Measurements from ENCODE around the gene CDK1.

DNA sequence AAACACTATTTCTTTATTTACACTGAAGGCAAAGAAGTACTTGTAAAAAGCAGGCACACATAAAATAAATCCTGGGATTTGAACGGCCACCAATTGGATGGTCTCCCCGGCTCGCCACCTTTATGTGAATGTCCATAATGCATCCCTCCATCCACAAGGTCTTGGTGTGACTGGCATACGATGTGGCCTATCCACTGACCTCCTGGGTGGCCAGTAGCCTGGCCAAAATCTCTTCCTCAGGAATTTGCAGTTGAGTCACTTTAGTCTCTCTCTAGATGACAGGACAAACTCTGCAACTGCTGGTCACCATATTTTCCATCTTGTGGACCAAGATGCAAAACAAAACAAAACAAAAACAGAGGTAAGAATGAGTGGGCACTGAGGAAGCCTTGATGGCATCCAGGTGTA, 39.1 kb downstream of the CDK1 start:
- no peak for TF ChIP-seq CTCF (IDR thresholded peaks at IDR 0.05)
- TF ChIP-seq POLR2A (IDR thresholded peaks at IDR 0.05), result no peak
